ENCODE data around the gene COMT.
"Not testable (repeated sequence)": the region's sequence is repeated elsewhere in the genome, so short reads cannot be mapped to it uniquely, and the experiment has no call there.

COMT gene

GRCh38 chr22:19921544-19922081 is 20.0 kb upstream of the COMT start:
- DNase-seq (ENCODE audit: insufficient read length, low spot score) (no peak), FAIRE-seq (no peak)
- TF ChIP-seq CTCF (IDR thresholded peaks at IDR 0.05; ENCODE audit: insufficient read depth, missing control alignments) = no peak

- no peak for TF ChIP-seq CTCF (IDR thresholded peaks at IDR 0.05; ENCODE audit: insufficient read depth, missing control alignments)
These were observed 17.6 kb upstream of the COMT start for GRCh38 chr22:19923914-19924513.

GRCh38 chr22:19926028-19926427 is 15.5 kb upstream of the COMT start:
- DNase-seq (ENCODE audit: insufficient read length, low spot score); FAIRE-seq: not testable (repeated sequence)

More at GRCh38 chr22:19923914-19924513, 17.6 kb upstream of the COMT start:
- FAIRE-seq (no peak), DNase-seq (ENCODE audit: insufficient read length, low spot score) (no peak)

- no peak for TF ChIP-seq CTCF (IDR thresholded peaks at IDR 0.05; ENCODE audit: insufficient read depth, missing control alignments)
- FAIRE-seq (no peak), DNase-seq (ENCODE audit: insufficient read length, low spot score) (no peak)
These were observed 13.9 kb upstream of the COMT start for GRCh38 chr22:19927696-19928095.

- no peak for DNase-seq (ENCODE audit: insufficient read length, low spot score)
- no peak for TF ChIP-seq CTCF (IDR thresholded peaks at IDR 0.05; ENCODE audit: insufficient read depth, missing control alignments)
- FAIRE-seq = no peak
These were observed 13.4 kb upstream of the COMT start for GRCh38 chr22:19928207-19928606.

GRCh38 chr22:19929586-19930550 is 11.7 kb upstream of the COMT start:
- DNase-seq (ENCODE audit: insufficient read length, low spot score) (no peak), FAIRE-seq (no peak)
- TF ChIP-seq CTCF (IDR thresholded peaks at IDR 0.05; ENCODE audit: insufficient read depth, missing control alignments) = no peak

GRCh38 chr22:19930551-19931486 is 10.8 kb upstream of the COMT start:
- DNase-seq (ENCODE audit: insufficient read length, low spot score) (no peak), FAIRE-seq (no peak)
- TF ChIP-seq CTCF (IDR thresholded peaks at IDR 0.05; ENCODE audit: insufficient read depth, missing control alignments) = no peak
